K562 (cell line): ENCODE measurements around the gene DYNC1I1. TPM values are rescaled to one million over a fixed set of nuclear protein-coding genes. Genes with fewer than 3 reads are reported as not detected.

Source experiments
- GABPA ChIP-seq: fragments of 200-800 bp; sonication (Bioruptor generic); conservative IDR thresholded peaks from 2 replicates; pipeline ENCODE4 v1.6.1; 2016; ENCODE audit warnings: low read depth, missing genetic modification characterization, missing compliant biosample characterization
- SP2 ChIP-seq: IDR thresholded peaks from 2 replicates; pipeline ENCODE4 v1.6.1; 2011; ENCODE audit warnings: mild to moderate bottlenecking, low read depth, low read length, moderate library complexity; ENCODE audit not compliant: poor library complexity, severe bottlenecking; ENCODE audit errors: extremely low read depth
- polyA plus RNA-seq, 8 experiments: library from polyadenylated mRNA; depleted of rRNA in 4 of 8; stranded (reverse) in 5 of 8; unstranded in 3 of 8; fragments of >200 nt; fragmentation: Nextera tagmentation in 2 of 8; fragmentation: Illumina TruSeq in 1 of 8; extraction: Ambion mirVana in 2 of 8; extraction: Trizol in 1 of 8; gene quantifications; 2 replicates each; pipeline versions ENCODE4 v1.2.1 to v1.2.3, GENCODE V29; 2011 to 2014; ENCODE audit warnings: inconsistent platforms in 1 of 8, missing spikeins in 1 of 8
- total RNA-seq, 7 experiments: library from RNA; depleted of rRNA in 6 of 7; stranded (reverse); fragments of >200 nt in 6 of 7; fragmentation: Illumina TruSeq in 2 of 7; extraction: Trizol in 2 of 7; gene quantifications; 2 replicates each; pipeline versions ENCODE4 v1.2.1 to v1.2.3, GENCODE V29; 2011 to 2021; ENCODE audit warnings: low replicate concordance in 1 of 7
- TF ChIP-seq, protein P1 (sequence below): fragments of 450-650 bp; formaldehyde crosslinking; IDR thresholded peaks from 2 replicates; pipeline ENCODE4 v1.4.0; 2020; ENCODE audit warnings: mild to moderate bottlenecking, moderate library complexity
- TF ChIP-seq, protein P2 (sequence below): sonication (generic); formaldehyde crosslinking; IDR thresholded peaks from 2 replicates; pipeline ENCODE4 v1.8.0; 2022; ENCODE audit warnings: mild to moderate bottlenecking, missing genetic modification reagents
- TF ChIP-seq, protein P3 (sequence below): fragments of 250-450 bp; sonication (Bioruptor Pico); IDR thresholded peaks from 2 replicates; pipeline ENCODE4 v1.8.0; 2021; ENCODE audit warnings: moderate library complexity, mild to moderate bottlenecking, inconsistent platforms

The DYNC1I1 gene
- total and polyA plus RNA-seq, 9 of the 15 experiments (the other 6 are each of a cell fraction or from before 2014, with no cell fraction given): 0.22 to 1.5 (median 0.44) TPM

DNA sequence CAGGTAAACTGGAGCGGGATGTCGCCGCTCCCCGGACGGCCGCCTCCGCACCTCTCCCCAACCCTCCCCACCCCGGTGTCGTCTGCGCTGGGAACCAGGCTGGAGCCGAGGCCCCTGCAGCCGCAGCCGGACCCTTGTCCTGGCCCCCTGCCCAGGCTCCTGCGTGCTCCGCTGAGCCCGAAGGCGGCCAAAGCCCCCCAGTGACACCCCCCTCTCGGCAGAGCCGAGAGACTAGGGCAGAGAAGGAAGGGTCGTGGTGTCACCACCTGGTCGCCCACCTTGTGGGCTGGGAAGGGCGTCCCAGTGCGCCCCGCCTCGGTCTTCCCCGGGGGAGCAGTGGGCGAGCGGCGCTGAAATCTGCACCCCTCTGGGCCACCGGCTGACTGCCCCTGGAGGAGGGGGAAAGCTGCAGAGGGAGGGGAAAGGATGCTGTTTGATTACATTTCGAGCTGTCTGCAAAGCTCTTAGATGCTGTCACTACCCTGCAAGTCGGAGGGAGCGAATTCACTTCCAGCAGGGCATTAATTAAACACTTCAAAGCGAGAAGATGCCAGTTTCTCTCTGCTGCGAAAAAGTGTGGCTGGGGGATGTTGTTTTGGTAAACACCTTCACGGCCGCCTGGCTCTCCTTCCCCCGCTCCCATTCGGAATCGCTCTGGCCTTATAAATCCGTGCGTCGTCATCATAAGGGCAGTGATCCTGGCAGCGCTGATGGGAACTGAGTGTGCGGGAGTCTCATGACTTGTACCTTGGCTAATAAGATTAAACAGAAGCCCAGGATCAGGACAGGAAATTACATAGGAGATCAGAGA, 622 bp downstream of the DYNC1I1 start (continued):
- TF ChIP-seq, protein P1, sequence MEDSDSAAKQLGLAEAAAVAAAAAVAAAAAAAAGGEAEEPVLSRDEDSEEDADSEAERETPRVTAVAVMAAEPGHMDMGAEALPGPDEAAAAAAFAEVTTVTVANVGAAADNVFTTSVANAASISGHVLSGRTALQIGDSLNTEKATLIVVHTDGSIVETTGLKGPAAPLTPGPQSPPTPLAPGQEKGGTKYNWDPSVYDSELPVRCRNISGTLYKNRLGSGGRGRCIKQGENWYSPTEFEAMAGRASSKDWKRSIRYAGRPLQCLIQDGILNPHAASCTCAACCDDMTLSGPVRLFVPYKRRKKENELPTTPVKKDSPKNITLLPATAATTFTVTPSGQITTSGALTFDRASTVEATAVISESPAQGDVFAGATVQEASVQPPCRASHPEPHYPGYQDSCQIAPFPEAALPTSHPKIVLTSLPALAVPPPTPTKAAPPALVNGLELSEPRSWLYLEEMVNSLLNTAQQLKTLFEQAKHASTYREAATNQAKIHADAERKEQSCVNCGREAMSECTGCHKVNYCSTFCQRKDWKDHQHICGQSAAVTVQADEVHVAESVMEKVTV (CRISPR knock-in tag): no peak
- TF ChIP-seq, protein P2, sequence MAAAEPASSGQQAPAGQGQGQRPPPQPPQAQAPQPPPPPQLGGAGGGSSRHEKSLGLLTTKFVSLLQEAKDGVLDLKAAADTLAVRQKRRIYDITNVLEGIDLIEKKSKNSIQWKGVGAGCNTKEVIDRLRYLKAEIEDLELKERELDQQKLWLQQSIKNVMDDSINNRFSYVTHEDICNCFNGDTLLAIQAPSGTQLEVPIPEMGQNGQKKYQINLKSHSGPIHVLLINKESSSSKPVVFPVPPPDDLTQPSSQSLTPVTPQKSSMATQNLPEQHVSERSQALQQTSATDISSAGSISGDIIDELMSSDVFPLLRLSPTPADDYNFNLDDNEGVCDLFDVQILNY (CRISPR knock-in tag): no peak
- TF ChIP-seq GABPA (tag) (peak; percentile 31), SP2 (no peak)
- TF ChIP-seq, protein P3, sequence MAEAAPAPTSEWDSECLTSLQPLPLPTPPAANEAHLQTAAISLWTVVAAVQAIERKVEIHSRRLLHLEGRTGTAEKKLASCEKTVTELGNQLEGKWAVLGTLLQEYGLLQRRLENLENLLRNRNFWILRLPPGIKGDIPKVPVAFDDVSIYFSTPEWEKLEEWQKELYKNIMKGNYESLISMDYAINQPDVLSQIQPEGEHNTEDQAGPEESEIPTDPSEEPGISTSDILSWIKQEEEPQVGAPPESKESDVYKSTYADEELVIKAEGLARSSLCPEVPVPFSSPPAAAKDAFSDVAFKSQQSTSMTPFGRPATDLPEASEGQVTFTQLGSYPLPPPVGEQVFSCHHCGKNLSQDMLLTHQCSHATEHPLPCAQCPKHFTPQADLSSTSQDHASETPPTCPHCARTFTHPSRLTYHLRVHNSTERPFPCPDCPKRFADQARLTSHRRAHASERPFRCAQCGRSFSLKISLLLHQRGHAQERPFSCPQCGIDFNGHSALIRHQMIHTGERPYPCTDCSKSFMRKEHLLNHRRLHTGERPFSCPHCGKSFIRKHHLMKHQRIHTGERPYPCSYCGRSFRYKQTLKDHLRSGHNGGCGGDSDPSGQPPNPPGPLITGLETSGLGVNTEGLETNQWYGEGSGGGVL (CRISPR knock-in tag): no peak
- TF ChIP-seq, all 486 proteins: peak for 4
